DMS153 (cell line): ENCODE data around the gene FFAR1.

Source experiments
- DNase-seq: peaks from one replicate; lab custom pipeline; 2025; lab: John Stamatoyannopoulos, UW

FFAR1 gene

GRCh38 chr19:35392742-35393715 is 45.3 kb downstream of the FFAR1 start:
- DNase-seq, result no peak

GRCh38 chr19:35395382-35396199 is 47.9 kb downstream of the FFAR1 start:
- no peak for DNase-seq

- no peak for DNase-seq
Measured at GRCh38 chr19:35396240-35396885, 48.7 kb downstream of the FFAR1 start.

- no peak for DNase-seq
Measured at GRCh38 chr19:35397064-35397463, 49.4 kb downstream of the FFAR1 start.
